GM12875 (cell line): ENCODE results near the gene ATP9A.
"Not testable (repeated sequence)": the region's sequence is repeated elsewhere in the genome, so short reads cannot be mapped to it uniquely, and the experiment has no call there.

Experiments used
- H3K4me3 ChIP-seq: one replicate; pipeline ENCODE4 v1.5.1; 2011; ENCODE audit warnings: low read depth, low read length, control low read depth
- CTCF ChIP-seq: IDR thresholded peaks from 2 replicates; pipeline ENCODE4 v1.5.1; 2011; ENCODE audit warnings: low read depth, mild to moderate bottlenecking, control low read depth, inconsistent platforms, low read length, moderate library complexity, borderline replicate concordance; ENCODE audit not compliant: insufficient read depth

ATP9A gene

GRCh38 chr20:51696304-51697071 lies 71.7 kb downstream of the ATP9A start:
- H3K4me3 ChIP-seq, result no peak overlapping the region
- TF ChIP-seq CTCF, result no peak

GRCh38 chr20:51695574-51696303 lies 72.5 kb downstream of the ATP9A start:
- H3K4me3 ChIP-seq, result no peak overlapping the region
- no peak for TF ChIP-seq CTCF

GRCh38 chr20:51692806-51693400 lies 75.3 kb downstream of the ATP9A start:
- no peak overlapping the region for H3K4me3 ChIP-seq
- no peak for TF ChIP-seq CTCF

GRCh38 chr20:51691703-51692102 lies 76.5 kb downstream of the ATP9A start:
- no peak overlapping the region for H3K4me3 ChIP-seq
- no peak for TF ChIP-seq CTCF

GRCh38 chr20:51688600-51689244 lies 79.5 kb downstream of the ATP9A start:
- TF ChIP-seq CTCF, result no peak

GRCh38 chr20:51687630-51688029 lies 80.6 kb downstream of the ATP9A start:
- TF ChIP-seq CTCF, result no peak
- H3K4me3 ChIP-seq, result no peak overlapping the region

More at GRCh38 chr20:51688600-51689244, 79.5 kb downstream of the ATP9A start:
- no peak overlapping the region for H3K4me3 ChIP-seq

- no peak for TF ChIP-seq CTCF
- no peak overlapping the region for H3K4me3 ChIP-seq
Observed at GRCh38 chr20:51687108-51687507, 81.1 kb downstream of the ATP9A start.

- not testable (repeated sequence) for H3K4me3 ChIP-seq
Observed at GRCh38 chr20:51685494-51685893, 82.7 kb downstream of the ATP9A start.
